ENCODE results near the gene MDM2.

- TF ChIP-seq BRD4 (IDR thresholded peaks at IDR 0.05) (no peak), NONO (IDR thresholded peaks at IDR 0.05; ENCODE audit: low read depth in 2 of 2, low read length in 1 of 2) (no peak), CHD2 (IDR thresholded peaks at IDR 0.05; ENCODE audit: low read depth, low read length) (no peak), TCF3 (CRISPR knock-in tag; IDR thresholded peaks at IDR 0.05) (no peak), HES1 (IDR thresholded peaks at IDR 0.05; ENCODE audit: low read depth) (no peak), ZNF280B (CRISPR knock-in tag; IDR thresholded peaks at IDR 0.05) (no peak), ZNF592 (IDR thresholded peaks at IDR 0.05) (no peak), BRD9 (IDR thresholded peaks at IDR 0.05; ENCODE audit: low read depth, partially characterized antibody) (no peak), POLR2AphosphoS5 (IDR thresholded peaks at IDR 0.05; ENCODE audit: control insufficient read depth, insufficient read depth, low read depth, low read length) (no peak), CHAMP1 (IDR thresholded peaks at IDR 0.05) (no peak)
These were observed 15.0 kb upstream of the MDM2 start for GRCh38 chr12:68792952-68793351.

Measured in K562 (cell line).